Endodermal cell (in vitro differentiated cells): ENCODE results near the gene GPRIN1. TPM values are rescaled to one million over a fixed set of nuclear protein-coding genes. Genes with fewer than 3 reads are reported as not detected.

Source experiments
- DNase-seq: peaks from one replicate; pipeline ENCODE4 v3.0.0-alpha.2; 2017
- H3K27ac ChIP-seq: 2 replicates; pipeline ENCODE4 v1.5.1; 2013; ENCODE audit warnings: mild to moderate bottlenecking, low read depth, low read length, moderate library complexity
- H3K27me3 ChIP-seq: 2 replicates; pipeline ENCODE4 v1.6.1; 2013; ENCODE audit warnings: mild to moderate bottlenecking, low read length, moderate library complexity; ENCODE audit not compliant: insufficient read depth, control insufficient read depth, poor library complexity, severe bottlenecking
- H3K36me3 ChIP-seq: 2 replicates; pipeline ENCODE4 v1.7.0; 2013; ENCODE audit warnings: mild to moderate bottlenecking, low read length, moderate library complexity; ENCODE audit not compliant: control insufficient read depth, insufficient read depth
- H3K4me1 ChIP-seq: one replicate; pipeline ENCODE4 v1.7.0; 2013; ENCODE audit warnings: low read length; ENCODE audit not compliant: control insufficient read depth, insufficient read depth
- H3K4me3 ChIP-seq: 2 replicates; pipeline ENCODE4 v1.5.1; 2013; ENCODE audit warnings: mild to moderate bottlenecking, low read length, moderate library complexity
- H3K9ac ChIP-seq: 2 replicates; pipeline ENCODE4 v1.6.1; 2013; ENCODE audit warnings: mild to moderate bottlenecking, low read length, moderate library complexity; ENCODE audit not compliant: poor library complexity, severe bottlenecking; ENCODE audit errors: extremely low read depth
- H3K9me3 ChIP-seq: 2 replicates; pipeline ENCODE4 v1.6.1; 2013; ENCODE audit warnings: mild to moderate bottlenecking, low read length, moderate library complexity; ENCODE audit not compliant: control insufficient read depth
- H3K27ac Mint-ChIP-seq: 2 replicates; pipeline ENCODE4 v1.8.0; 2020; ENCODE audit warnings: mixed read lengths
- H3K27me3 Mint-ChIP-seq: 2 replicates; pipeline ENCODE4 v1.8.0; 2021; ENCODE audit warnings: mild to moderate bottlenecking, mixed read lengths; ENCODE audit not compliant: insufficient read depth
- H3K36me3 Mint-ChIP-seq: 2 replicates; pipeline ENCODE4 v1.8.0; 2020; ENCODE audit warnings: low read depth, mixed read lengths
- H3K4me1 Mint-ChIP-seq: 2 replicates; pipeline ENCODE4 v1.8.0; 2020; ENCODE audit warnings: mixed read lengths
- H3K4me3 Mint-ChIP-seq: 2 replicates; pipeline ENCODE4 v1.8.0; 2020; ENCODE audit warnings: mild to moderate bottlenecking, moderate library complexity, mixed read lengths
- H3K9me3 Mint-ChIP-seq: 2 replicates; pipeline ENCODE4 v1.8.0; 2020; ENCODE audit warnings: mild to moderate bottlenecking, mixed read lengths
- CTCF ChIP-seq: fragments of 200-600 bp; sonication (generic); conservative IDR thresholded peaks from 2 replicates; pipeline ENCODE4 v1.5.0; 2021; ENCODE audit warnings: antibody characterized with exemption, mild to moderate bottlenecking
- WGBS, 2 experiments: methylation state at CpG; one replicate each; pipeline versions ENCODE4 v1.1.5 to v1.1.7; 2013; ENCODE audit warnings: missing lambda C conversion rate in 2 of 2, mixed read lengths in 1 of 2; ENCODE audit not compliant: insufficient coverage in 1 of 2, insufficient read length in 1 of 2; 5-methylcytosine and 5-hydroxymethylcytosine counted together
- total RNA-seq, 2 donors: library from RNA; stranded (reverse); fragmentation: NEBNext Ultra II Directional in 1 of 2; extraction: Animal tissue kit (Norgen Biotek cat#: 25700) in 1 of 2; gene quantifications; 2 replicates in 1 of 2; 3 replicates in 1 of 2; pipeline ENCODE4 v1.2.1, GENCODE V29; 2021

Gene GPRIN1
- total RNA-seq, 2 donors from 2014 or later: 4.5 to 4.9 TPM

- Histone ChIP-seq H3K27ac (no peak overlapping the region), H3K27me3 (peaks cover 10% of the 10 kb centered on the region), H3K9ac (no peak overlapping the region), H3K9me3 (no peaks in the 10 kb centered on the region), H3K4me1 (no peaks in the 10 kb centered on the region), H3K36me3 (no peaks in the 10 kb centered on the region), H3K4me3 (no peak overlapping the region)
- Mint-ChIP-seq H3K27ac (no peak overlapping the region), H3K27me3 (peaks cover 50% of the 10 kb centered on the region), H3K4me3 (no peak overlapping the region), H3K36me3 (no peaks in the 10 kb centered on the region), H3K4me1 (peaks cover 12% of the 10 kb centered on the region), H3K9me3 (no peaks in the 10 kb centered on the region)
- no peak for TF ChIP-seq CTCF
- DNase-seq: no peak
- 80 to 81% methylated on average over 9 of the region's 9 CpGs for WGBS, 2 experiments
Observed at GRCh38 chr5:176636426-176636825, 26.5 kb upstream of the GPRIN1 start.

GRCh38 chr5:176633598-176633997 lies 23.6 kb upstream of the GPRIN1 start:
- Histone ChIP-seq H3K4me1 (no peaks in the 10 kb centered on the region), H3K27ac (no peak overlapping the region), H3K27me3 (peaks cover 36% of the 10 kb centered on the region), H3K9me3 (no peaks in the 10 kb centered on the region), H3K4me3 (no peak overlapping the region), H3K9ac (no peak overlapping the region), H3K36me3 (no peaks in the 10 kb centered on the region)
- peaks cover 13% of the 10 kb centered on the region for H3K4me1 Mint-ChIP-seq
- H3K9me3 Mint-ChIP-seq: no peaks in the 10 kb centered on the region
- peaks cover 76% of the 10 kb centered on the region for H3K27me3 Mint-ChIP-seq
- DNase-seq: no peak
- no peak for TF ChIP-seq CTCF
- no peaks in the 10 kb centered on the region for H3K36me3 Mint-ChIP-seq
- no peak overlapping the region for H3K27ac Mint-ChIP-seq
- WGBS, 2 experiments: 60 to 79% methylated on average over 3 to 6 of the region's 6 CpGs
- H3K4me3 Mint-ChIP-seq: no peak overlapping the region

GRCh38 chr5:176632745-176633144 lies 22.8 kb upstream of the GPRIN1 start:
- no peak for TF ChIP-seq CTCF
- Histone ChIP-seq H3K27ac (no peak overlapping the region), H3K27me3 (peaks cover 45% of the 10 kb centered on the region), H3K9ac (no peak overlapping the region), H3K9me3 (no peaks in the 10 kb centered on the region), H3K36me3 (no peaks in the 10 kb centered on the region), H3K4me3 (no peak overlapping the region), H3K4me1 (no peaks in the 10 kb centered on the region)
- DNase-seq: no peak
- peaks cover 80% of the 10 kb centered on the region for H3K27me3 Mint-ChIP-seq
- H3K36me3 Mint-ChIP-seq: no peaks in the 10 kb centered on the region
- no peak overlapping the region for H3K27ac Mint-ChIP-seq
- peaks cover 13% of the 10 kb centered on the region for H3K4me1 Mint-ChIP-seq
- H3K9me3 Mint-ChIP-seq: no peaks in the 10 kb centered on the region
- no peak overlapping the region for H3K4me3 Mint-ChIP-seq
- WGBS, 2 experiments: 85% methylated on average over 2 of the region's 2 CpGs; no CpG with 5 or more reads in 1 of the 2 experiments
